ENCODE results near the gene BACH2. TPM values are rescaled to one million over a fixed set of nuclear protein-coding genes. Genes with fewer than 3 reads are reported as not detected.

The BACH2 gene
- total and polyA plus RNA-seq, 10 of the 15 experiments (the other 5 are each of a cell fraction or from before 2014, with no cell fraction given), result 0.03 to 0.28 (median 0.04) TPM; not detected in 3

GRCh38 chr6:90294008-90294511 lies 2.6 kb downstream of the BACH2 start:
- Histone ChIP-seq H3K4me1 (ENCODE audit: control insufficient read depth, insufficient read depth, low read length) (no peaks in the 10 kb centered on the region; the same call in 1 of the 2 replicates), H2AFZ (ENCODE audit: control insufficient read depth, low read depth, low read length) (no peak overlapping the region), H3K4me2 (ENCODE audit: control insufficient read depth, insufficient read depth) (no peak overlapping the region), H3K79me2 (ENCODE audit: control insufficient read depth, insufficient read depth, low read length) (no peaks in the 10 kb centered on the region), H3K4me3 (no peak overlapping the region), H3K9me3 (replicated peaks; ENCODE audit: control insufficient read depth, insufficient read depth, low read length) (no peaks in the 10 kb centered on the region), H4K20me1 (ENCODE audit: control insufficient read depth, insufficient read depth) (no peaks in the 10 kb centered on the region), H3K27ac (ENCODE audit: control insufficient read depth, insufficient read depth) (no peak overlapping the region), H3K9ac (ENCODE audit: control insufficient read depth, insufficient read depth, low read length) (no peak overlapping the region), H3K27me3 (replicated peaks in 1 of 2; ENCODE audit: control insufficient read depth in 2 of 2, insufficient read depth in 2 of 2, low read length in 1 of 2) (peaks cover 14 to 30% of the 10 kb centered on the region in 2 experiments), H3K36me3 (ENCODE audit: control insufficient read depth in 2 of 2, insufficient read depth in 2 of 2, low read length in 1 of 2) (no peaks in the 10 kb centered on the region)
- no TSS peak for BruUV-seq (replicated peaks)
- 65% methylated on average over 5 of the region's 5 CpGs for WGBS (ENCODE audit: insufficient coverage, insufficient replicate concordance, low lambda C conversion rate, missing lambda C conversion rate)
- TF ChIP-seq BMI1 (IDR thresholded peaks at IDR 0.05; ENCODE audit: borderline replicate concordance), result peak; percentile 30; the same call in 1 of the 2 replicates
- TF ChIP-seq TAF1 (IDR thresholded peaks at IDR 0.05; ENCODE audit: borderline replicate concordance, low read depth, low read length), result no peak
- TF ChIP-seq SUZ12 (IDR thresholded peaks at IDR 0.05; ENCODE audit: unreplicated experiment), result peak; percentile 50
- no peak for DNase-seq (ENCODE audit: low read depth, low spot score)
- no peak for ATAC-seq
- RAD21 ChIA-PET (ENCODE audit: unreplicated experiment), result no interaction called here
- in situ Hi-C loops (cut with MboI) (no loop called here), intact Hi-C loops (cut with micrococcal nuclease; ENCODE audit: unreplicated experiment) (no loop called here)
- CTCF ChIA-PET, result no interaction called here
- POLR2A ChIA-PET, result no interaction called here
- no peak for FAIRE-seq
- SMC1A ChIA-PET (ENCODE audit: uncharacterized antibody, unreplicated experiment), result no interaction called here

- POLR2A ChIA-PET, result interaction anchor here (0.6 kb wide), 1 partner anchor 293 kb away, joined by 5 read pairs; no protein-coding TSS in a partner anchor
- 89% methylated on average over 3 of the region's 3 CpGs for WGBS (ENCODE audit: insufficient coverage, insufficient replicate concordance, low lambda C conversion rate, missing lambda C conversion rate)
- Histone ChIP-seq H3K9me3 (replicated peaks; ENCODE audit: control insufficient read depth, insufficient read depth, low read length) (peaks cover under 1% of the 10 kb centered on the region; the same call in 1 of the 3 replicates), H3K4me2 (ENCODE audit: control insufficient read depth, insufficient read depth) (no peak overlapping the region), H3K79me2 (ENCODE audit: control insufficient read depth, insufficient read depth, low read length) (no peaks in the 10 kb centered on the region), H3K9ac (ENCODE audit: control insufficient read depth, insufficient read depth, low read length) (no peak overlapping the region), H2AFZ (ENCODE audit: control insufficient read depth, low read depth, low read length) (no peak overlapping the region), H3K36me3 (ENCODE audit: control insufficient read depth in 2 of 2, insufficient read depth in 2 of 2, low read length in 1 of 2) (no peaks in the 10 kb centered on the region), H3K4me3 (no peak overlapping the region), H3K27me3 (replicated peaks in 1 of 2; ENCODE audit: control insufficient read depth in 2 of 2, insufficient read depth in 2 of 2, low read length in 1 of 2) (peaks cover 13 to 26% of the 10 kb centered on the region in 2 experiments), H4K20me1 (ENCODE audit: control insufficient read depth, insufficient read depth) (no peaks in the 10 kb centered on the region), H3K27ac (ENCODE audit: control insufficient read depth, insufficient read depth) (no peak overlapping the region), H3K4me1 (ENCODE audit: control insufficient read depth, insufficient read depth, low read length) (no peaks in the 10 kb centered on the region; the same call in 1 of the 2 replicates)
- SMC1A ChIA-PET (ENCODE audit: uncharacterized antibody, unreplicated experiment), result interaction anchor here (1.3 kb wide), 1 partner anchor 186 kb away, joined by 3 read pairs; no protein-coding TSS in a partner anchor
- intact Hi-C loops (cut with micrococcal nuclease; ENCODE audit: unreplicated experiment) (no loop called here), in situ Hi-C loops (cut with MboI) (no loop called here)
- CTCF ChIA-PET, result interaction anchor here (0.8 to 0.9 kb wide), 2 partner anchors 175 to 353 kb away, joined by 3 read pairs; no protein-coding TSS in a partner anchor
- no peak for DNase-seq (ENCODE audit: low read depth, low spot score)
- no peak for ATAC-seq
- RAD21 ChIA-PET (ENCODE audit: unreplicated experiment), result no interaction called here
- BruUV-seq (replicated peaks), result no TSS peak
- TF ChIP-seq SIN3A (IDR thresholded peaks at IDR 0.05; ENCODE audit: low read depth, low read length) (no peak), MAX (IDR thresholded peaks at IDR 0.05; ENCODE audit: low read depth, low read length) (no peak), STAT1 (conservative IDR thresholded peaks at IDR 0.05) (no peak), JUND (IDR thresholded peaks at IDR 0.05; ENCODE audit: low read depth, low read length) (no peak), RELB (IDR thresholded peaks at IDR 0.05; ENCODE audit: low read depth) (no peak), SMC3 (IDR thresholded peaks at IDR 0.05; ENCODE audit: borderline replicate concordance, low read length) (no peak), RFX5 (IDR thresholded peaks at IDR 0.05; ENCODE audit: low read depth, low read length) (no peak), ASH2L (IDR thresholded peaks at IDR 0.05; ENCODE audit: borderline replicate concordance, low read depth) (no peak), GABPA (IDR thresholded peaks at IDR 0.05; ENCODE audit: low read depth) (no peak)
- FAIRE-seq, result no peak
These were observed 3.2 kb downstream of the BACH2 start for GRCh38 chr6:90293319-90293953.
